Chondrocyte (in vitro differentiated cells): ENCODE results near the gene MEIS2. TPM values are rescaled to one million over a fixed set of nuclear protein-coding genes. Genes with fewer than 3 reads are reported as not detected.

Experiments used
- DNase-seq: peaks from one replicate; pipeline ENCODE4 v3.0.0; 2021; ENCODE audit warnings: mixed read lengths, low spot score
- H3K27ac Mint-ChIP-seq: one replicate; pipeline ENCODE4 v1.8.0; 2021; ENCODE audit warnings: mild to moderate bottlenecking, moderate library complexity, mixed read lengths; ENCODE audit not compliant: unreplicated experiment
- H3K27me3 Mint-ChIP-seq: 2 replicates; pipeline ENCODE4 v1.8.0; 2021; ENCODE audit warnings: low read depth, mixed read lengths
- H3K36me3 Mint-ChIP-seq: 2 replicates; pipeline ENCODE4 v1.8.0; 2021; ENCODE audit warnings: low read depth, mixed read lengths
- H3K4me1 Mint-ChIP-seq: 2 replicates; pipeline ENCODE4 v1.8.0; 2021; ENCODE audit warnings: low read depth, mild to moderate bottlenecking, mixed read lengths
- H3K4me3 Mint-ChIP-seq: one replicate; pipeline ENCODE4 v1.8.0; 2021; ENCODE audit warnings: mild to moderate bottlenecking, moderate library complexity, mixed read lengths; ENCODE audit not compliant: unreplicated experiment
- H3K9me3 Mint-ChIP-seq: 2 replicates; pipeline ENCODE4 v1.8.0; 2021; ENCODE audit warnings: low read depth, mixed read lengths
- CTCF ChIP-seq: fragments of 200-600 bp; sonication (generic); IDR thresholded peaks from 2 replicates; pipeline ENCODE4 v1.5.0; 2021; ENCODE audit warnings: antibody characterized with exemption, mild to moderate bottlenecking, moderate library complexity
- total RNA-seq: library from RNA; stranded (reverse); gene quantifications from 3 replicates; pipeline ENCODE4 v1.2.1, GENCODE V29; 2021

The MEIS2 gene
- total RNA-seq, 1 donor from 2014 or later, result 28.3 TPM

GRCh38 chr15:36960179-36960946 lies 140.0 kb downstream of the MEIS2 start:
- Mint-ChIP-seq H3K27me3 (no peaks in the 10 kb centered on the region), H3K4me3 (no peak overlapping the region), H3K36me3 (no peaks in the 10 kb centered on the region), H3K27ac (no peak overlapping the region), H3K4me1 (peaks cover 19% of the 10 kb centered on the region), H3K9me3 (no peaks in the 10 kb centered on the region)
- no peak for DNase-seq
- no peak for TF ChIP-seq CTCF

- no peak overlapping the region for H3K27ac Mint-ChIP-seq
- H3K4me3 Mint-ChIP-seq, result no peak overlapping the region
- H3K4me1 Mint-ChIP-seq, result peaks cover 19% of the 10 kb centered on the region
- no peaks in the 10 kb centered on the region for H3K9me3 Mint-ChIP-seq
- no peaks in the 10 kb centered on the region for H3K36me3 Mint-ChIP-seq
- no peak for TF ChIP-seq CTCF
- DNase-seq, result no peak
- no peaks in the 10 kb centered on the region for H3K27me3 Mint-ChIP-seq
Measured at GRCh38 chr15:36959746-36960145, 140.6 kb downstream of the MEIS2 start.

GRCh38 chr15:36958606-36959005 lies 141.7 kb downstream of the MEIS2 start:
- Mint-ChIP-seq H3K36me3 (no peaks in the 10 kb centered on the region), H3K9me3 (no peaks in the 10 kb centered on the region), H3K4me3 (no peak overlapping the region), H3K4me1 (peaks cover 14% of the 10 kb centered on the region), H3K27ac (no peak overlapping the region), H3K27me3 (no peaks in the 10 kb centered on the region)
- DNase-seq, result no peak
- no peak for TF ChIP-seq CTCF

GRCh38 chr15:36954486-36954885 lies 145.9 kb downstream of the MEIS2 start:
- no peak overlapping the region for H3K4me3 Mint-ChIP-seq
- H3K36me3 Mint-ChIP-seq, result peaks cover 1% of the 10 kb centered on the region
- H3K9me3 Mint-ChIP-seq, result no peaks in the 10 kb centered on the region
- TF ChIP-seq CTCF, result no peak
- H3K27me3 Mint-ChIP-seq, result no peaks in the 10 kb centered on the region
- no peak for DNase-seq
- no peak overlapping the region for H3K27ac Mint-ChIP-seq
- peaks cover 10% of the 10 kb centered on the region for H3K4me1 Mint-ChIP-seq

- H3K9me3 Mint-ChIP-seq, result no peaks in the 10 kb centered on the region
- no peak overlapping the region for H3K4me3 Mint-ChIP-seq
- no peaks in the 10 kb centered on the region for H3K27me3 Mint-ChIP-seq
Measured at GRCh38 chr15:36953346-36953745, 147.0 kb downstream of the MEIS2 start.

More at GRCh38 chr15:36953346-36953745, 147.0 kb downstream of the MEIS2 start:
- Mint-ChIP-seq H3K4me1 (peaks cover 10% of the 10 kb centered on the region), H3K36me3 (peaks cover 1% of the 10 kb centered on the region), H3K27ac (no peak overlapping the region)
- DNase-seq, result no peak
- TF ChIP-seq CTCF, result no peak
